ENCODE measurements around the gene PLCH1. TPM values are rescaled to one million over a fixed set of nuclear protein-coding genes. Genes with fewer than 3 reads are reported as not detected.

Gene PLCH1
- total and polyA plus RNA-seq, 2 of the 8 experiments (the other 6 are each of a cell fraction or from before 2014, with no cell fraction given), result 5.8 to 17.2 TPM

- TF ChIP-seq CHD7 (IDR thresholded peaks at IDR 0.05; ENCODE audit: insufficient replicate concordance, low read length) (no peak), NANOG (IDR thresholded peaks at IDR 0.05; ENCODE audit: insufficient read depth, low read depth, low read length, poor library complexity, severe bottlenecking) (no peak), POLR2A (IDR thresholded peaks at IDR 0.05; ENCODE audit: control extremely low read depth in 1 of 2, low read depth in 2 of 2, low read length in 2 of 2) (no peak), CTBP2 (IDR thresholded peaks at IDR 0.05; ENCODE audit: borderline replicate concordance, insufficient read depth, insufficient read length, low read length) (no peak), CEBPB (IDR thresholded peaks at IDR 0.05; ENCODE audit: low read depth, low read length) (no peak), CREB1 (IDR thresholded peaks at IDR 0.05) (no peak), RNF2 (IDR thresholded peaks at IDR 0.05; ENCODE audit: borderline replicate concordance, low read depth, low read length, missing control alignments, poor library complexity, severe bottlenecking) (no peak), KDM4A (IDR thresholded peaks at IDR 0.05; ENCODE audit: low read depth, low read length, severe bottlenecking) (no peak), SIN3A (conservative IDR thresholded peaks at IDR 0.05 in 1 of 2, IDR thresholded peaks at IDR 0.05 in 1 of 2; ENCODE audit: low read depth in 1 of 2, low read length in 2 of 2) (no peak), SIX5 (IDR thresholded peaks at IDR 0.05; ENCODE audit: low read depth, low read length) (no peak), TEAD4 (IDR thresholded peaks at IDR 0.05; ENCODE audit: low read depth, low read length) (no peak), CHD1 (IDR thresholded peaks at IDR 0.05; ENCODE audit: low read depth, low read length) (no peak)
These were observed 342.2 kb downstream of the PLCH1 start (continued) for GRCh38 chr3:155402656-155403055.

Data from H1 (cell line).